8988T (cell line): ENCODE measurements around the gene TSHR.
"Not testable (repeated sequence)": the region's sequence is repeated elsewhere in the genome, so short reads cannot be mapped to it uniquely, and the experiment has no call there.

Experiments
- DNase-seq: peaks from one replicate; pipeline ENCODE4 v3.0.0; 2011

TSHR gene

GRCh38 chr14:81091139-81091538 lies 135.7 kb downstream of the TSHR start:
- DNase-seq = no peak

- DNase-seq = no peak
These were observed 136.2 kb downstream of the TSHR start for GRCh38 chr14:81091660-81092059.

- DNase-seq = no peak
These were observed 138.2 kb downstream of the TSHR start for GRCh38 chr14:81093651-81094050.

GRCh38 chr14:81095539-81095938 lies 140.1 kb downstream of the TSHR start:
- no peak for DNase-seq

GRCh38 chr14:81096656-81097055 lies 141.2 kb downstream of the TSHR start:
- no peak for DNase-seq

- no peak for DNase-seq
These were observed 146.8 kb downstream of the TSHR start for GRCh38 chr14:81102217-81102616.

- DNase-seq = no peak
These were observed 148.0 kb downstream of the TSHR start for GRCh38 chr14:81103443-81103842.

- no peak for DNase-seq
These were observed 150.0 kb downstream of the TSHR start for GRCh38 chr14:81105378-81105777.

GRCh38 chr14:81105961-81106360 lies 150.5 kb downstream of the TSHR start:
- DNase-seq = no peak

- DNase-seq = no peak
These were observed 154.8 kb downstream of the TSHR start for GRCh38 chr14:81110186-81110585.

GRCh38 chr14:81113176-81113575 lies 157.8 kb downstream of the TSHR start:
- no peak for DNase-seq

- not testable (repeated sequence) for DNase-seq
These were observed 158.8 kb downstream of the TSHR start for GRCh38 chr14:81113945-81114820.

- DNase-seq = no peak
These were observed 165.1 kb downstream of the TSHR start for GRCh38 chr14:81120501-81120900.

- DNase-seq = no peak
These were observed 166.9 kb downstream of the TSHR start for GRCh38 chr14:81122326-81122725.

GRCh38 chr14:81123811-81124210 lies 168.4 kb downstream of the TSHR start:
- DNase-seq = no peak

- no peak for DNase-seq
These were observed 170.1 kb downstream of the TSHR start for GRCh38 chr14:81125536-81125935.

GRCh38 chr14:81127785-81128184 lies 172.4 kb downstream of the TSHR start:
- DNase-seq = no peak

- no peak for DNase-seq
These were observed 173.8 kb downstream of the TSHR start for GRCh38 chr14:81129242-81129641.

- DNase-seq = no peak
These were observed 177.0 kb downstream of the TSHR start for GRCh38 chr14:81132468-81132867.

- no peak for DNase-seq
These were observed 178.0 kb downstream of the TSHR start for GRCh38 chr14:81133400-81133799.

- DNase-seq = no peak
These were observed 181.9 kb downstream of the TSHR start for GRCh38 chr14:81137316-81137715.

- no peak for DNase-seq
These were observed 183.0 kb downstream of the TSHR start for GRCh38 chr14:81138429-81138828.

GRCh38 chr14:81141426-81141825 lies 186.0 kb downstream of the TSHR start:
- DNase-seq = no peak

- no peak for DNase-seq
These were observed 188.4 kb downstream of the TSHR start for GRCh38 chr14:81143793-81144192.
